ENCODE measurements around the gene GRIK1. TPM values are rescaled to one million over a fixed set of nuclear protein-coding genes. Genes with fewer than 3 reads are reported as not detected.

The GRIK1 gene
- total and polyA plus RNA-seq, 3 experiments from 2014 or later = not detected

DNA sequence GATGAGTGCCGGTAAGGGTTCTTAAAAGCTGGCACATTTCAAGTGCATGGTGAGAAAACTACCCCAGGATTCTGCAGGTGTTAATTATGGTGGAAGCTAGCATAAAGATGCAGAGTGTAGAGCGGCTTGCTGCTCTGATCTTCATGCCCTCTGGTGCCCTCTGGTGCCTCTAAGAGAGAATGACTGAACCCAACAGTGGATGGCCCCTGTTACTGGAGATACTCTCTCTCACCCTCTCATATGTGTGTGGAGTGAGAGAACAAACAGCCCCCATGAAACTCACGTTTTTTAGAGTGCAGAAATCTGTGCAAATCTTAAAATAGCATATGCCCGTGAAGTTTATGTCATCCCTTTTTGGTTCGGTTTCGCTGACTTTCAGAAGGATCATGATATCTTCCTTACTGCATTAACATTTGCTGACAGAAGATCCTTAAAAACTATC is 90.0 kb downstream of the GRIK1 start:
- Mint-ChIP-seq H3K4me1 (no peaks in the 10 kb centered on the region), H3K9me3 (peaks cover 0 to 5% (median 0%) of the 10 kb centered on the region in 5 donors), H3K4me3 (no peak overlapping the region), H3K27me3 (peaks cover 0 to 3% of the 10 kb centered on the region in 2 donors), H3K27ac (no peak overlapping the region), H3K36me3 (no peaks in the 10 kb centered on the region)
- ChIA-PET POLR2A (no interaction called here), CTCF (no interaction called here)
- Histone ChIP-seq H3K27ac (ENCODE audit: low read depth, low read length) (no peak overlapping the region), H3K4me3 (ENCODE audit: low read length) (no peak overlapping the region), H3K36me3 (ENCODE audit: insufficient read depth, low read length) (no peaks in the 10 kb centered on the region), H3K4me1 (ENCODE audit: insufficient read depth, low read length) (no peaks in the 10 kb centered on the region), H3K27me3 (ENCODE audit: insufficient read depth, low read length, poor library complexity, severe bottlenecking) (no peaks in the 10 kb centered on the region), H3K9me3 (ENCODE audit: low read length) (no peaks in the 10 kb centered on the region)
- peak in 3 of 5 donors; percentile 1 to 25 (median 14) for DNase-seq

DNA sequence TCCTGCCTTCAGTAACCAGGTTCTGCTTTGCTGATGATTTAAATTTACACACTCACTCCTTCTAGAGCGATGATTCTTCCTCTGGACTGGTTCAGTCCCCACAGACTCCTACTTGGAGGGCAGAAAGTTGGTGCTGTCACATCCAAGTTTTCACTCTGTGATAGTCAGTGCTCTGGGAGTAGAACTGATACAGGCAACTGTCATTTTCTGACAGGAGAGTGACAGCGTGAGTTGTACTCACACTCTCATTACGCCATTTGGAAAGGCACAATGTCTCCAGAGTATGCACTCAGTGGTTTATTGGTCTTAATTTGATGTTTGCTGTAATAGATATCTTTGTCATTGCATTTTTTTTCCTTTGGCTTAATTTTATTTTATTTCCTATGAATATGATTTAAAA is 96.0 kb downstream of the GRIK1 start:
- no peaks in the 10 kb centered on the region for H3K4me1 Mint-ChIP-seq
- no peak overlapping the region for H3K27ac Mint-ChIP-seq
- no peaks in the 10 kb centered on the region for H3K27me3 ChIP-seq (ENCODE audit: insufficient read depth, low read length, poor library complexity, severe bottlenecking)
- peaks cover 0 to 5% of the 10 kb centered on the region in 2 donors for H3K27me3 Mint-ChIP-seq
- H3K36me3 Mint-ChIP-seq = no peaks in the 10 kb centered on the region
- H3K4me1 ChIP-seq (ENCODE audit: insufficient read depth, low read length) = no peaks in the 10 kb centered on the region
- POLR2A ChIA-PET = no interaction called here
- H3K4me3 ChIP-seq (ENCODE audit: low read length) = no peak overlapping the region
- no peak overlapping the region for H3K27ac ChIP-seq (ENCODE audit: low read depth, low read length)
- no peaks in the 10 kb centered on the region for H3K36me3 ChIP-seq (ENCODE audit: insufficient read depth, low read length)
- DNase-seq = no peak
- peaks cover 0 to 5% (median 0%) of the 10 kb centered on the region in 5 donors for H3K9me3 Mint-ChIP-seq
- no peak overlapping the region for H3K4me3 Mint-ChIP-seq
- no peaks in the 10 kb centered on the region for H3K9me3 ChIP-seq (ENCODE audit: low read length)
- CTCF ChIA-PET = interaction anchor here (1.4 kb wide), 1 partner anchor 10 kb away, joined by 3 read pairs; no protein-coding TSS in a partner anchor

DNA sequence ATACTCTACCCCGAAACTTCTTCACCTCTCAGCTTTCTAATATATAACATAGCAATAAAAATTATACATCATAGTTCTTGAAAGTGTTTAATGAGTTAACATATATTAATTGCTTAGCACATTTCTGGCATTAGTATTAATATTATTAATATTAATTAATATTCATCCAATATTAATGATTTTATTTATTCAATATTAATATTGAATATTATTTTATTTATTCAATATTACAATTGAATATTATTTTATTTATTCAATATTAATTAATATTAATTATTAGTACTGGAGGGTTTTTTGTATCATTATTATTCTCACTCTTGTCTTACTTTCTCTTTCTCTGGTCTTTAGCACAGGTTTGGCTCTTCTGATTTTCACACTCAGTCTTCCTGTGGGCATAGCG is 105.2 kb downstream of the GRIK1 start:
- H3K9me3 Mint-ChIP-seq = peaks cover 4 to 14% (median 10%) of the 10 kb centered on the region in 5 donors
- no peaks in the 10 kb centered on the region for H3K36me3 Mint-ChIP-seq
- Histone ChIP-seq H3K27ac (ENCODE audit: low read depth, low read length) (no peak overlapping the region), H3K27me3 (ENCODE audit: insufficient read depth, low read length, poor library complexity, severe bottlenecking) (no peaks in the 10 kb centered on the region), H3K36me3 (ENCODE audit: insufficient read depth, low read length) (no peaks in the 10 kb centered on the region), H3K4me1 (ENCODE audit: insufficient read depth, low read length) (no peaks in the 10 kb centered on the region), H3K9me3 (ENCODE audit: low read length) (no peaks in the 10 kb centered on the region), H3K4me3 (ENCODE audit: low read length) (no peak overlapping the region)
- POLR2A ChIA-PET = no interaction called here
- DNase-seq = no peak
- H3K27me3 Mint-ChIP-seq = peaks cover 0 to 2% of the 10 kb centered on the region in 2 donors
- H3K4me3 Mint-ChIP-seq = no peak overlapping the region
- peak overlapping the region in 2 of 8 donors; percentile 27 to 75 for H3K27ac Mint-ChIP-seq
- no peaks in the 10 kb centered on the region for H3K4me1 Mint-ChIP-seq
- CTCF ChIA-PET = no interaction called here

DNA sequence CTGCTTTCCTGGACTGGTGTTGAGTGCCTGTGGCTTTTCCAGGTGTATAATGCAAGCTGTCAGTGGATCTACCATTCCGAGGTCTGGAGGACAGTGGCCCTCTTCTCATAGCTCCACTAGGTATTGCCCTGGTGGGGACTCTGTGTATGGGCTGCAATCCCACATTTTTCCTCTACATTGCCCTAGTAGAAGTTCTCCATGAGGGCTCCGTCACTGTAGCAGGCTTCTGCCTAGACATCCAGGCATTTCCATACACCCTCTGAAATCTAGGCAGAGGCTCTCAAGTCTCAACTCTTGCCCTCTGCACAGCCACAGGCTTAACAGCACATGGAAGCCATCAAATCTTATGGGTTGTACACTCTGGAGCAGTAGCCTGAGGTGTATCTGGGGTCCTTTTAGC is 107.6 kb downstream of the GRIK1 start:
- no peaks in the 10 kb centered on the region for H3K36me3 ChIP-seq (ENCODE audit: insufficient read depth, low read length)
- H3K4me3 ChIP-seq (ENCODE audit: low read length) = no peak overlapping the region
- no peaks in the 10 kb centered on the region for H3K27me3 ChIP-seq (ENCODE audit: insufficient read depth, low read length, poor library complexity, severe bottlenecking)
- Mint-ChIP-seq H3K36me3 (no peaks in the 10 kb centered on the region), H3K27me3 (no peaks in the 10 kb centered on the region), H3K4me1 (no peaks in the 10 kb centered on the region), H3K27ac (no peak overlapping the region), H3K9me3 (peaks cover 6 to 14% (median 11%) of the 10 kb centered on the region in 5 donors), H3K4me3 (no peak overlapping the region)
- H3K9me3 ChIP-seq (ENCODE audit: low read length) = no peaks in the 10 kb centered on the region
- CTCF ChIA-PET = no interaction called here
- H3K27ac ChIP-seq (ENCODE audit: low read depth, low read length) = no peak overlapping the region
- H3K4me1 ChIP-seq (ENCODE audit: insufficient read depth, low read length) = no peaks in the 10 kb centered on the region
- no peak for DNase-seq
- POLR2A ChIA-PET = no interaction called here

DNA sequence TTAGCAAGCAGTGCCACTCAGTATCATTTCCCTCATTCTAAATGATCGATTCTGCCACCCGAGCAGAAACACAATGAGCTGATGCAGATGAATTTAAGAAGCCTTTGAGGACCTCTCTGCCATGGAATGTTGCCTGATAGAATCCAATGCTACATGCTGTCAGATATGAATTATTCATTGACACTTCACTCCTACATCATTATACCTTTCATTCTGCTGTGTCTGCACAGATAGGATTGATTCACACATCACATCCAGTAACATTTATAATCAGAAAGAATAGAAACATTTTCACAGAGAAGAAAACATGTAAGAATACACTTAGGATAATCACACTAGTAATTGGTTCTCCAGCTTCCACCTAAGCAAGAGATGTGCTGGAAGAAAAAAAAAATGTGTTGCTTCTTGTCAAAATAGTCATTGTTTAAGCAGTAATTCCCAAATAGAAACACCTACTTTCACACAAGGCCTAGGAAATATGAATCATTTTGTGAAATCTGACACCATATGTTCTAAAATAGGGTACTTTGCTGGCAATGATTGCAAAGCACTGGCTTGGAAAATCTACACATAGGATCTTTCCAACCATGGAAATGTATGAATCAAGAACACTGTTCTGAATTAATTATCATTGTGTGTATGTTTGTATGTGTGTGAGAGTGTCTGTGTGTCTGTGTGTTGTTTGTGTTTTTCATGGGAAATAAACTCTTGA is 110.1 kb downstream of the GRIK1 start:
- Histone ChIP-seq H3K27me3 (ENCODE audit: insufficient read depth, low read length, poor library complexity, severe bottlenecking) (no peaks in the 10 kb centered on the region), H3K4me1 (ENCODE audit: insufficient read depth, low read length) (no peaks in the 10 kb centered on the region), H3K36me3 (ENCODE audit: insufficient read depth, low read length) (no peaks in the 10 kb centered on the region), H3K4me3 (ENCODE audit: low read length) (no peak overlapping the region), H3K27ac (ENCODE audit: low read depth, low read length) (no peak overlapping the region), H3K9me3 (ENCODE audit: low read length) (no peaks in the 10 kb centered on the region)
- CTCF ChIA-PET = no interaction called here
- Mint-ChIP-seq H3K4me1 (no peaks in the 10 kb centered on the region), H3K36me3 (no peaks in the 10 kb centered on the region), H3K27ac (no peak overlapping the region), H3K9me3 (peaks cover 4 to 14% (median 11%) of the 10 kb centered on the region in 5 donors), H3K4me3 (no peak overlapping the region), H3K27me3 (no peaks in the 10 kb centered on the region)
- POLR2A ChIA-PET = no interaction called here
- no peak for DNase-seq

DNA sequence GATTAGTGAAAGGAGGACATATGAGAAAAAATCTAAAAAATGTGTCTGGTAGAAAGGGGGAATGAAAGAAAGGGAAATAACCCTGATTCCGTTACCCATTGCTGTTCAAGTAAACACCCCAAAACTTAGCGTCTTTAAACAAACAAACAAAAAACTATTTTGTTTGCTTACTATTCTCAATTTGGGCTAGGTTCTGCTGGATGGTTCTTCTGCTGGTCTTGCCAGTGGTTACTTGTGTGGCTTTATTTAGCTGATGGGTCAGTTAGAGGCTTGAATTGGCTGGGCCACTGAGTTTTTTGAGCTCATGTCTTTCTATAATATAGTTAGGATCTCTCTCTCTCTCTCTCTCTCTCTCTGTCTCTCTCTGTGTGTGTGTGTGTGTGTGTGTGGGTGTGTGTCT is 112.1 kb downstream of the GRIK1 start:
- H3K4me1 ChIP-seq (ENCODE audit: insufficient read depth, low read length) = no peaks in the 10 kb centered on the region
- no peaks in the 10 kb centered on the region for H3K27me3 ChIP-seq (ENCODE audit: insufficient read depth, low read length, poor library complexity, severe bottlenecking)
- no peaks in the 10 kb centered on the region for H3K36me3 ChIP-seq (ENCODE audit: insufficient read depth, low read length)
- no peak overlapping the region for H3K4me3 ChIP-seq (ENCODE audit: low read length)
- H3K9me3 ChIP-seq (ENCODE audit: low read length) = no peaks in the 10 kb centered on the region
- H3K27ac Mint-ChIP-seq = no peak overlapping the region
- ChIA-PET CTCF (no interaction called here), POLR2A (no interaction called here)
- H3K4me3 Mint-ChIP-seq = no peak overlapping the region
- no peak overlapping the region for H3K27ac ChIP-seq (ENCODE audit: low read depth, low read length)
- H3K27me3 Mint-ChIP-seq = no peaks in the 10 kb centered on the region
- H3K9me3 Mint-ChIP-seq = peaks cover 4 to 12% (median 10%) of the 10 kb centered on the region in 5 donors
- no peaks in the 10 kb centered on the region for H3K36me3 Mint-ChIP-seq
- no peak for DNase-seq
- H3K4me1 Mint-ChIP-seq = no peaks in the 10 kb centered on the region

DNA sequence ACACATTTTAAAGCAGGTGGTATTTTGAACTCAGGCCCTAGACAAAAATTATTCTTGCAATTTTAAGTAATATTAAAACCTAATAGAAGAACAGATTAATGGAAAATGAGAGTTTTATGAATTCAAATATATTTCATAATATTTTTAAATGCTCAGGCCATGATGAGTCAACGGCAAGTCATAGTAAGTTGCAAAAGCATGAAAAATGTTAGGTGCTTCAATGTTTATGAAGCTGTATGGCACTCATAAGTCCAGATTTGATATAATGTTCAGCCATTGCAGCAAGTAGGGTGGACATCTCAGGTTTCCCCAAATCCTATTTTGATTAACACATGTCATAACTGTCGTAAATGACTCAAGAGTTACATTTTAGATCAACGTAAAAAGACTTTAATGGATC is 112.6 kb downstream of the GRIK1 start:
- no peak for DNase-seq
- Histone ChIP-seq H3K27me3 (ENCODE audit: insufficient read depth, low read length, poor library complexity, severe bottlenecking) (no peaks in the 10 kb centered on the region), H3K36me3 (ENCODE audit: insufficient read depth, low read length) (no peaks in the 10 kb centered on the region), H3K27ac (ENCODE audit: low read depth, low read length) (no peak overlapping the region), H3K4me1 (ENCODE audit: insufficient read depth, low read length) (no peaks in the 10 kb centered on the region), H3K4me3 (ENCODE audit: low read length) (no peak overlapping the region), H3K9me3 (ENCODE audit: low read length) (no peaks in the 10 kb centered on the region)
- H3K27ac Mint-ChIP-seq = no peak overlapping the region
- CTCF ChIA-PET = no interaction called here
- H3K4me1 Mint-ChIP-seq = no peaks in the 10 kb centered on the region
- no peaks in the 10 kb centered on the region for H3K36me3 Mint-ChIP-seq
- POLR2A ChIA-PET = no interaction called here
- no peaks in the 10 kb centered on the region for H3K27me3 Mint-ChIP-seq
- no peak overlapping the region for H3K4me3 Mint-ChIP-seq
- H3K9me3 Mint-ChIP-seq = peaks cover 4 to 11% (median 9%) of the 10 kb centered on the region in 5 donors

DNA sequence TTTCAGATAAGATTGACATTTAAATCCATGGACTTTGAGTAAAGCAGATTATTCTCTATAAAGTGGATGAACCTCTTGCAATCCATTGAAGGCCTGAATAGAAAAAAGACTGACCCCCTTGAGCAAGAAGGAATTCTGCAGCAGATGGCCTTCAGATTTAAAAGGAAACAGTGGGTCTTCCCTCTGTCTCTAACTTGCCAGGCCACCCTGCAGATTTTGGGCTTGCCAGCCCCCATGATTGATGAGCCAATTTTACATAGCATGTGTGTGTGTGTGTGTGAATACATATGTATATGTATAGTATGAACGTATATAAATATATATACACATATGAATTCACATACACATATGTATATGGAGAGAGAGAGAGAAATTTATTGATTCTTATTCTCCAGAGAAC is 113.4 kb downstream of the GRIK1 start:
- Histone ChIP-seq H3K9me3 (ENCODE audit: low read length) (no peaks in the 10 kb centered on the region), H3K27ac (ENCODE audit: low read depth, low read length) (no peak overlapping the region), H3K27me3 (ENCODE audit: insufficient read depth, low read length, poor library complexity, severe bottlenecking) (no peaks in the 10 kb centered on the region), H3K36me3 (ENCODE audit: insufficient read depth, low read length) (no peaks in the 10 kb centered on the region), H3K4me1 (ENCODE audit: insufficient read depth, low read length) (no peaks in the 10 kb centered on the region), H3K4me3 (ENCODE audit: low read length) (no peak overlapping the region)
- DNase-seq = no peak
- no peaks in the 10 kb centered on the region for H3K36me3 Mint-ChIP-seq
- ChIA-PET POLR2A (no interaction called here), CTCF (no interaction called here)
- H3K4me3 Mint-ChIP-seq = no peak overlapping the region
- no peaks in the 10 kb centered on the region for H3K4me1 Mint-ChIP-seq
- no peak overlapping the region for H3K27ac Mint-ChIP-seq
- peaks cover 2 to 6% (median 4%) of the 10 kb centered on the region in 5 donors for H3K9me3 Mint-ChIP-seq
- no peaks in the 10 kb centered on the region for H3K27me3 Mint-ChIP-seq

Data from CD8-positive, alpha-beta memory T cell (primary cell).